ENCODE data around the gene ATP9A. TPM values are rescaled to one million over a fixed set of nuclear protein-coding genes. Genes with fewer than 3 reads are reported as not detected.

The ATP9A gene
- total and polyA plus RNA-seq, 10 of the 15 experiments (the other 5 are each of a cell fraction or from before 2014, with no cell fraction given), result 0.03 to 0.81 (median 0.14) TPM

DNA sequence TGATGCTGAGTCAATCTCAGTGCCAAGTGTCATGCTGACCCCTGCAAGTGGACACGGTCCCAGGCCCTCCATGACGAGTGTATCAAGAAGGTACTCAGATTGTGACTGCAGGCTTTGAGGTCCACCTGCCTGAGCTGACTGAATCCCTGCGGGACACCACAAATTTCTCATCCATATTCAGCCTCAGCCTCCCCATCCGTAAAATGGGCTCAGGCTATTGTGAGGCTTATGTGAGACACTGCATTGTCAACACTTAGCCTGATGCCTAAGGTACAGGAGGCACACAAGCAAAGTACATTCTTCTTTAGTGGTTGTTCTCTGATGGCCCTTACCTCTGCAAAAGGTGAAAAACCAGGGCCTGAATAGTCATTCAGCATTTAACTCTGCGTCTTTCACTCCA, 155.3 kb downstream of the ATP9A start:
- DNase-seq (ENCODE audit: low read depth, low spot score), result no peak
- ChIA-PET POLR2A (no interaction called here), RAD21 (ENCODE audit: unreplicated experiment) (interaction anchor here (1.4 kb wide), 1 partner anchor 227 kb away, joined by 3 read pairs; no protein-coding TSS in a partner anchor), SMC1A (ENCODE audit: uncharacterized antibody, unreplicated experiment) (no interaction called here), CTCF (interaction anchor here (1.1 to 1.2 kb wide), 2 partner anchors 10 to 240 kb away, joined by 3 to 4 read pairs; no protein-coding TSS in a partner anchor)
- TF ChIP-seq BCL11A (IDR thresholded peaks at IDR 0.05; ENCODE audit: low read depth, low read length) (no peak), HDAC6 (IDR thresholded peaks at IDR 0.05; ENCODE audit: unreplicated experiment) (no peak), ZNF24 (IDR thresholded peaks at IDR 0.05) (no peak), ASH2L (IDR thresholded peaks at IDR 0.05; ENCODE audit: borderline replicate concordance, low read depth) (no peak), KLF5 (IDR thresholded peaks at IDR 0.05; ENCODE audit: partially characterized antibody) (no peak), EZH2 (IDR thresholded peaks at IDR 0.05; ENCODE audit: borderline replicate concordance, control insufficient read depth, low read depth, low read length) (no peak), RELA (IDR thresholded peaks at IDR 0.05; ENCODE audit: borderline replicate concordance, partially characterized antibody) (no peak), YBX1 (IDR thresholded peaks at IDR 0.05) (no peak), SPI1 (IDR thresholded peaks at IDR 0.05; ENCODE audit: borderline replicate concordance, insufficient read depth, low read depth, low read length) (no peak), CHD4 (IDR thresholded peaks at IDR 0.05) (no peak)
- TF ChIP-seq, protein P1, sequence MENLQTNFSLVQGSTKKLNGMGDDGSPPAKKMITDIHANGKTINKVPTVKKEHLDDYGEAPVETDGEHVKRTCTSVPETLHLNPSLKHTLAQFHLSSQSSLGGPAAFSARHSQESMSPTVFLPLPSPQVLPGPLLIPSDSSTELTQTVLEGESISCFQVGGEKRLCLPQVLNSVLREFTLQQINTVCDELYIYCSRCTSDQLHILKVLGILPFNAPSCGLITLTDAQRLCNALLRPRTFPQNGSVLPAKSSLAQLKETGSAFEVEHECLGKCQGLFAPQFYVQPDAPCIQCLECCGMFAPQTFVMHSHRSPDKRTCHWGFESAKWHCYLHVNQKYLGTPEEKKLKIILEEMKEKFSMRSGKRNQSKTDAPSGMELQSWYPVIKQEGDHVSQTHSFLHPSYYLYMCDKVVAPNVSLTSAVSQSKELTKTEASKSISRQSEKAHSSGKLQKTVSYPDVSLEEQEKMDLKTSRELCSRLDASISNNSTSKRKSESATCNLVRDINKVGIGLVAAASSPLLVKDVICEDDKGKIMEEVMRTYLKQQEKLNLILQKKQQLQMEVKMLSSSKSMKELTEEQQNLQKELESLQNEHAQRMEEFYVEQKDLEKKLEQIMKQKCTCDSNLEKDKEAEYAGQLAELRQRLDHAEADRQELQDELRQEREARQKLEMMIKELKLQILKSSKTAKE (IDR thresholded peaks at IDR 0.05; ENCODE audit: low read depth, poor library complexity, severe bottlenecking), result no peak
- TF ChIP-seq, protein P2, sequence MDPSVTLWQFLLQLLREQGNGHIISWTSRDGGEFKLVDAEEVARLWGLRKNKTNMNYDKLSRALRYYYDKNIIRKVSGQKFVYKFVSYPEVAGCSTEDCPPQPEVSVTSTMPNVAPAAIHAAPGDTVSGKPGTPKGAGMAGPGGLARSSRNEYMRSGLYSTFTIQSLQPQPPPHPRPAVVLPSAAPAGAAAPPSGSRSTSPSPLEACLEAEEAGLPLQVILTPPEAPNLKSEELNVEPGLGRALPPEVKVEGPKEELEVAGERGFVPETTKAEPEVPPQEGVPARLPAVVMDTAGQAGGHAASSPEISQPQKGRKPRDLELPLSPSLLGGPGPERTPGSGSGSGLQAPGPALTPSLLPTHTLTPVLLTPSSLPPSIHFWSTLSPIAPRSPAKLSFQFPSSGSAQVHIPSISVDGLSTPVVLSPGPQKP (IDR thresholded peaks at IDR 0.05; ENCODE audit: low read depth, low read length), result no peak
- TF ChIP-seq, protein P3, sequence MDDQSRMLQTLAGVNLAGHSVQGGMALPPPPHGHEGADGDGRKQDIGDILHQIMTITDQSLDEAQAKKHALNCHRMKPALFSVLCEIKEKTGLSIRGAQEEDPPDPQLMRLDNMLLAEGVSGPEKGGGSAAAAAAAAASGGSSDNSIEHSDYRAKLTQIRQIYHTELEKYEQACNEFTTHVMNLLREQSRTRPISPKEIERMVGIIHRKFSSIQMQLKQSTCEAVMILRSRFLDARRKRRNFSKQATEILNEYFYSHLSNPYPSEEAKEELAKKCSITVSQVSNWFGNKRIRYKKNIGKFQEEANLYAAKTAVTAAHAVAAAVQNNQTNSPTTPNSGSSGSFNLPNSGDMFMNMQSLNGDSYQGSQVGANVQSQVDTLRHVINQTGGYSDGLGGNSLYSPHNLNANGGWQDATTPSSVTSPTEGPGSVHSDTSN (IDR thresholded peaks at IDR 0.05; ENCODE audit: insufficient replicate concordance, low read depth, low read length), result no peak
- TF ChIP-seq, protein P4, sequence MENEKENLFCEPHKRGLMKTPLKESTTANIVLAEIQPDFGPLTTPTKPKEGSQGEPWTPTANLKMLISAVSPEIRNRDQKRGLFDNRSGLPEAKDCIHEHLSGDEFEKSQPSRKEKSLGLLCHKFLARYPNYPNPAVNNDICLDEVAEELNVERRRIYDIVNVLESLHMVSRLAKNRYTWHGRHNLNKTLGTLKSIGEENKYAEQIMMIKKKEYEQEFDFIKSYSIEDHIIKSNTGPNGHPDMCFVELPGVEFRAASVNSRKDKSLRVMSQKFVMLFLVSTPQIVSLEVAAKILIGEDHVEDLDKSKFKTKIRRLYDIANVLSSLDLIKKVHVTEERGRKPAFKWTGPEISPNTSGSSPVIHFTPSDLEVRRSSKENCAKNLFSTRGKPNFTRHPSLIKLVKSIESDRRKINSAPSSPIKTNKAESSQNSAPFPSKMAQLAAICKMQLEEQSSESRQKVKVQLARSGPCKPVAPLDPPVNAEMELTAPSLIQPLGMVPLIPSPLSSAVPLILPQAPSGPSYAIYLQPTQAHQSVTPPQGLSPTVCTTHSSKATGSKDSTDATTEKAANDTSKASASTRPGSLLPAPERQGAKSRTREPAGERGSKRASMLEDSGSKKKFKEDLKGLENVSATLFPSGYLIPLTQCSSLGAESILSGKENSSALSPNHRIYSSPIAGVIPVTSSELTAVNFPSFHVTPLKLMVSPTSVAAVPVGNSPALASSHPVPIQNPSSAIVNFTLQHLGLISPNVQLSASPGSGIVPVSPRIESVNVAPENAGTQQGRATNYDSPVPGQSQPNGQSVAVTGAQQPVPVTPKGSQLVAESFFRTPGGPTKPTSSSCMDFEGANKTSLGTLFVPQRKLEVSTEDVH (IDR thresholded peaks at IDR 0.05; ENCODE audit: low read depth, partially characterized antibody), result no peak
- no peak for FAIRE-seq
- Histone ChIP-seq H3K4me1 (ENCODE audit: control insufficient read depth, insufficient read depth, low read length) (0 out of 2 replicates have a peak, but pooled peaks cover 3% of the 10 kb centered on the region), H2AFZ (ENCODE audit: control insufficient read depth, low read depth, low read length) (no peak overlapping the region), H3K9me3 (replicated peaks; ENCODE audit: control insufficient read depth, insufficient read depth, low read length) (no peaks in the 10 kb centered on the region), H3K36me3 (ENCODE audit: control insufficient read depth in 2 of 2, insufficient read depth in 2 of 2, low read length in 1 of 2) (no peaks in the 10 kb centered on the region), H3K4me2 (ENCODE audit: control insufficient read depth, insufficient read depth) (no peak overlapping the region), H3K27ac (ENCODE audit: control insufficient read depth, insufficient read depth) (no peak overlapping the region), H3K4me3 (no peak overlapping the region), H3K9ac (ENCODE audit: control insufficient read depth, insufficient read depth, low read length) (no peak overlapping the region), H4K20me1 (ENCODE audit: control insufficient read depth, insufficient read depth) (no peaks in the 10 kb centered on the region), H3K27me3 (replicated peaks in 1 of 2; ENCODE audit: control insufficient read depth in 2 of 2, insufficient read depth in 2 of 2, low read length in 1 of 2) (peaks cover 0 to 4% of the 10 kb centered on the region in 2 experiments; a peak in 2 of 4 replicates), H3K79me2 (ENCODE audit: control insufficient read depth, insufficient read depth, low read length) (no peaks in the 10 kb centered on the region)
- no TSS peak for BruUV-seq (replicated peaks)
- in situ Hi-C loops (cut with MboI), result no loop called here
- 27% methylated on average over 5 of the region's 5 CpGs for WGBS (ENCODE audit: insufficient coverage, insufficient replicate concordance, low lambda C conversion rate, missing lambda C conversion rate)
- intact Hi-C loops (cut with micrococcal nuclease; ENCODE audit: unreplicated experiment), result no loop called here
- ATAC-seq, result no peak

Data from GM12878 (cell line).